GM19035 (cell line): Measurements from ENCODE around the gene XPR1.
A peak's percentile ranks its signal among the peaks of the same experiment; 100 is the strongest.

Source experiments
- ATAC-seq: cut with Tn5 transposase; IDR thresholded peaks from one replicate; pipeline ENCODE4 v1.9.1; 2021; ENCODE audit not compliant: unreplicated experiment

XPR1 gene

GRCh38 chr1:180614730-180615129 is 17.1 kb upstream of the XPR1 start:
- ATAC-seq, result no peak

GRCh38 chr1:180615493-180616290 is 16.1 kb upstream of the XPR1 start:
- ATAC-seq, result no peak

- no peak for ATAC-seq
Observed at GRCh38 chr1:180616439-180616838, 15.4 kb upstream of the XPR1 start.

- no peak for ATAC-seq
Observed at GRCh38 chr1:180617774-180618395, 13.9 kb upstream of the XPR1 start.

- ATAC-seq, result no peak
Observed at GRCh38 chr1:180620581-180620980, 11.2 kb upstream of the XPR1 start.

GRCh38 chr1:180622658-180623508 is 8.9 kb upstream of the XPR1 start:
- ATAC-seq, result no peak

GRCh38 chr1:180623579-180624347 is 8.1 kb upstream of the XPR1 start:
- ATAC-seq, result no peak

GRCh38 chr1:180626711-180627110 is 5.1 kb upstream of the XPR1 start:
- ATAC-seq, result no peak

- no peak for ATAC-seq
Observed at GRCh38 chr1:180627411-180627810, 4.4 kb upstream of the XPR1 start.

GRCh38 chr1:180628646-180629045 is 3.2 kb upstream of the XPR1 start:
- ATAC-seq, result no peak

- ATAC-seq, result no peak
Observed at GRCh38 chr1:180630408-180631193, 1.2 kb upstream of the XPR1 start.

GRCh38 chr1:180631194-180631765 is 542 bp upstream of the XPR1 start:
- ATAC-seq, result no peak

GRCh38 chr1:180632326-180633056 is 669 bp downstream of the XPR1 start:
- peak; percentile 42 for ATAC-seq

GRCh38 chr1:180633057-180634056 is 1.5 kb downstream of the XPR1 start:
- no peak for ATAC-seq

GRCh38 chr1:180636138-180636537 is 4.3 kb downstream of the XPR1 start:
- ATAC-seq, result no peak

- ATAC-seq, result no peak
Observed at GRCh38 chr1:180639871-180640270, 8.0 kb downstream of the XPR1 start.

- no peak for ATAC-seq
Observed at GRCh38 chr1:180640531-180640949, 8.7 kb downstream of the XPR1 start.

GRCh38 chr1:180641662-180642061 is 9.8 kb downstream of the XPR1 start:
- ATAC-seq, result no peak
